NCI-H1105 treated with DMSO at 0.1 percent for 48 hours (cell line): ENCODE data around the gene COL4A4.

Source experiments
- DNase-seq: peaks from one replicate; lab custom pipeline; 2025; lab: John Stamatoyannopoulos, UW

COL4A4 gene

GRCh38 chr2:227030789-227031188 is 133.2 kb downstream of the COL4A4 start:
- no peak for DNase-seq

- DNase-seq, result no peak
Measured at GRCh38 chr2:227029426-227030105, 134.4 kb downstream of the COL4A4 start.

- no peak for DNase-seq
Measured at GRCh38 chr2:227025510-227025909, 138.5 kb downstream of the COL4A4 start.

GRCh38 chr2:227022608-227023007 is 141.4 kb downstream of the COL4A4 start:
- DNase-seq, result no peak

GRCh38 chr2:227020416-227020815 is 143.6 kb downstream of the COL4A4 start:
- DNase-seq, result no peak

GRCh38 chr2:227016894-227017293 is 147.1 kb downstream of the COL4A4 start:
- no peak for DNase-seq

- no peak for DNase-seq
Measured at GRCh38 chr2:227013881-227014280, 150.1 kb downstream of the COL4A4 start.

- no peak for DNase-seq
Measured at GRCh38 chr2:227013330-227013729, 150.7 kb downstream of the COL4A4 start.

- DNase-seq, result no peak
Measured at GRCh38 chr2:227010433-227010832, 153.6 kb downstream of the COL4A4 start.

- no peak for DNase-seq
Measured at GRCh38 chr2:227007940-227008339, 156.1 kb downstream of the COL4A4 start.

GRCh38 chr2:227007148-227007547 is 156.9 kb downstream of the COL4A4 start:
- DNase-seq, result no peak

- DNase-seq, result no peak
Measured at GRCh38 chr2:227006189-227006897, 157.7 kb downstream of the COL4A4 start.

GRCh38 chr2:227004482-227004881 is 159.5 kb downstream of the COL4A4 start:
- no peak for DNase-seq

- DNase-seq, result no peak
Measured at GRCh38 chr2:227000123-227000522, 163.9 kb downstream of the COL4A4 start.

GRCh38 chr2:226999661-227000060 is 164.3 kb downstream of the COL4A4 start:
- no peak for DNase-seq

- DNase-seq, result no peak
Measured at GRCh38 chr2:226995625-226996041, 168.4 kb downstream of the COL4A4 start.

- DNase-seq, result no peak
Measured at GRCh38 chr2:226994775-226995174, 169.2 kb downstream of the COL4A4 start.

GRCh38 chr2:226993171-226993570 is 170.8 kb downstream of the COL4A4 start:
- no peak for DNase-seq

GRCh38 chr2:226991663-226992062 is 172.3 kb downstream of the COL4A4 start:
- DNase-seq, result no peak

GRCh38 chr2:226985583-226985946 is 178.4 kb downstream of the COL4A4 start:
- no peak for DNase-seq

GRCh38 chr2:226984750-226985582 is 179.0 kb downstream of the COL4A4 start:
- peak; percentile 70 for DNase-seq

GRCh38 chr2:226983895-226984749 is 179.9 kb downstream of the COL4A4 start:
- no peak for DNase-seq
